ENCODE results near the gene PLA2G4F.

PLA2G4F gene

DNA sequence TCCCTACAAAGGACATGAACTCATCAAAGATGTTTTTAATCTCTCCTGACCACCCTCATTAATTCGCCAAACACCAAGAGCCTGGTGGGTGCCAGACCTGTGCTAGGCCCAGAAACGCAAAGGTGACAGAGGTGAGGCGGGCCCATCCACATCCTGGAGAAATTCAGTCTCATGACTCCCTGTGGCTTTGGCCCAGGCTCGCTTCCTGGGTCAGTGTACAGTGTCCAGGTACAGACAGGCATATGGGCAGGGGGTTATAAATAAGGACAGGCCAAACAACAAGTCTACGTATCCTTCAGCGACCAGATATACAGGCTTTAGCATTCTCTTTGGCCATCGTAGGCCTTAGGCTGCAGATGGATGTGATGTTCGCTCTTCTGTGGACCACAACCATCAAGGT, 945 bp upstream of the PLA2G4F start:
- H3K9me3 ChIP-seq (ENCODE audit: control insufficient read depth, insufficient read depth, low read depth, low read length): no peaks in the 10 kb centered on the region
- ChIA-PET CTCF (no interaction called here), POLR2A (no interaction called here)
- H3K36me3 ChIP-seq (ENCODE audit: control insufficient read depth in 2 of 2, insufficient read depth in 1 of 2, low read length in 2 of 2): peaks cover 0 to 38% of the 10 kb centered on the region in 2 experiments; a peak in 1 of 3 replicates
- H3K4me1 ChIP-seq (ENCODE audit: control insufficient read depth, insufficient read depth, low read length): no peaks in the 10 kb centered on the region; the same call in 1 of the 2 replicates
- H3K27ac ChIP-seq (ENCODE audit: extremely low read depth, low read depth, low read length): no peak overlapping the region
- H3K4me3 ChIP-seq (ENCODE audit: low read depth, low read length): no peak overlapping the region
- TF ChIP-seq ZNF174 (tag by site-specific recombination; IDR thresholded peaks at IDR 0.05) (no peak), ZNF184 (tag by site-specific recombination; IDR thresholded peaks at IDR 0.05) (no peak)
- TF ChIP-seq, protein P1, sequence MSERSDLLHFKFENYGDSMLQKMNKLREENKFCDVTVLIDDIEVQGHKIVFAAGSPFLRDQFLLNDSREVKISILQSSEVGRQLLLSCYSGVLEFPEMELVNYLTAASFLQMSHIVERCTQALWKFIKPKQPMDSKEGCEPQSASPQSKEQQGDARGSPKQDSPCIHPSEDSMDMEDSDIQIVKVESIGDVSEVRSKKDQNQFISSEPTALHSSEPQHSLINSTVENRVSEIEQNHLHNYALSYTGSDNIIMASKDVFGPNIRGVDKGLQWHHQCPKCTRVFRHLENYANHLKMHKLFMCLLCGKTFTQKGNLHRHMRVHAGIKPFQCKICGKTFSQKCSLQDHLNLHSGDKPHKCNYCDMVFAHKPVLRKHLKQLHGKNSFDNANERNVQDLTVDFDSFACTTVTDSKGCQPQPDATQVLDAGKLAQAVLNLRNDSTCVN (tag by site-specific recombination; optimal IDR thresholded peaks at IDR 0.05): no peak

DNA sequence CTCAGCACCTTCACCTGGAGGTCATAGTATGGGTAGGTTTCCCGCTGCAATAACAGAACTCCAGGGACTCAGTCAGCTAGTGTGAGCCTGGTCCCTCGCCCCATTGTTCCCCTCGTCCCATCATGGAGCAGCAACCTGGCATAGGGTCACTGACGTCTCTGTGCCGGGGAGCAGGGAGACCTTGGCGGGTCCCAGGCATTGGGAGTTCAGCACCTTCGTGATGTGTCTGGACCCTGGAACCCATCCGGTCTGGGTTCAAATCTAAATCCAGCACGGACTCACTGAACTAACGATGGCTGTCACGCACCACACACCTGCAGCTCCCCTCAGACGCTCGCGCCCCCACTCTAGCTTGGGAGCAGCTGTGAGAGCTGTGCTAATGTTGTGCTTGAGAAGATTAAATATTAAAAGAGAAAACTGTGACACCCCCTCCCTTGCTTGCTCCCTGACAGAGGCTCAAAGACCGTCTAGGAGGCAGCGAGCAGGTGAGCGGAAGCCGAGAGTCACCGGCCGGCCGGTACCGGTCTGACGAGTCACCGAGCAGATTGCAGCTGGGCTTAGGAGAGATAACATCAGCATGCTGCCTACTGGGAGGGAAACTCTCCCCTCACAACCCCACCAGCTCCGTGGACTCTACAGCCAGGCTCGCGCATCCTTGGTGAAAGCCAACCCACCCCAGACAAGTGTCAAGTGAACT, 742 bp downstream of the PLA2G4F start:
- POLR2A ChIA-PET: no interaction called here
- H3K36me3 ChIP-seq (ENCODE audit: control insufficient read depth in 2 of 2, insufficient read depth in 1 of 2, low read length in 2 of 2): peaks cover 0 to 21% of the 10 kb centered on the region in 2 experiments; a peak in 1 of 3 replicates
- no peaks in the 10 kb centered on the region; the same call in 1 of the 2 replicates for H3K4me1 ChIP-seq (ENCODE audit: control insufficient read depth, insufficient read depth, low read length)
- CTCF ChIA-PET: interaction anchor here (0.6 kb wide), 2 partner anchors 23 to 229 kb away, joined by 3 to 4 read pairs; no protein-coding TSS in a partner anchor
- TF ChIP-seq, protein P2, sequence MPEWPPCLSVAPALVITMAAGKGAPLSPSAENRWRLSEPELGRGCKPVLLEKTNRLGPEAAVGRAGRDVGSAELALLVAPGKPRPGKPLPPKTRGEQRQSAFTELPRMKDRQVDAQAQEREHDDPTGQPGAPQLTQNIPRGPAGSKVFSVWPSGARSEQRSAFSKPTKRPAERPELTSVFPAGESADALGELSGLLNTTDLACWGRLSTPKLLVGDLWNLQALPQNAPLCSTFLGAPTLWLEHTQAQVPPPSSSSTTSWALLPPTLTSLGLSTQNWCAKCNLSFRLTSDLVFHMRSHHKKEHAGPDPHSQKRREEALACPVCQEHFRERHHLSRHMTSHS (tag by site-specific recombination; IDR thresholded peaks at IDR 0.05): no peak
- no peak overlapping the region for H3K27ac ChIP-seq (ENCODE audit: extremely low read depth, low read depth, low read length)
- no peak overlapping the region for H3K4me3 ChIP-seq (ENCODE audit: low read depth, low read length)
- no peaks in the 10 kb centered on the region for H3K9me3 ChIP-seq (ENCODE audit: control insufficient read depth, insufficient read depth, low read depth, low read length)

DNA sequence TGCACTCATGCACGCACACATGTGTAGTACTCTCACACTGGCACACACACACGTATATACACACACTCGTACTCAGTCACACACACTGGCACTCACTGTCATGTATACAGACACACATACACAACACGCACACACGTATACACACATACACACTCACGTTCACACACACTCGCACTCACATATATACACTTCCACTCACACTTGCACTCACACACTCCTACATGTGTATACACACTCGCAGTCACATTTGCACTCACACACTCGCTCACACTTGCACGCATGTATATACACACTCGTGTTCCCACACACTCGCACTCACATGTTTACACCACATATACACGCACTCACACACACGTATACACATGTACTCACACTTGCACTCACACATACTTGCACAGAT, 1.5 kb downstream of the PLA2G4F start:
- TF ChIP-seq KLF1 (tag by site-specific recombination; IDR thresholded peaks at IDR 0.05): no peak
- no peak for TF ChIP-seq ZNF223 (tag by site-specific recombination; IDR thresholded peaks at IDR 0.05)
- no peak for TF ChIP-seq ZNF266 (tag by site-specific recombination; IDR thresholded peaks at IDR 0.05; ENCODE audit: low read depth)
- TF ChIP-seq KLF9 (tag by site-specific recombination; IDR thresholded peaks at IDR 0.05; ENCODE audit: low read depth): no peak
- TF ChIP-seq, protein P3, sequence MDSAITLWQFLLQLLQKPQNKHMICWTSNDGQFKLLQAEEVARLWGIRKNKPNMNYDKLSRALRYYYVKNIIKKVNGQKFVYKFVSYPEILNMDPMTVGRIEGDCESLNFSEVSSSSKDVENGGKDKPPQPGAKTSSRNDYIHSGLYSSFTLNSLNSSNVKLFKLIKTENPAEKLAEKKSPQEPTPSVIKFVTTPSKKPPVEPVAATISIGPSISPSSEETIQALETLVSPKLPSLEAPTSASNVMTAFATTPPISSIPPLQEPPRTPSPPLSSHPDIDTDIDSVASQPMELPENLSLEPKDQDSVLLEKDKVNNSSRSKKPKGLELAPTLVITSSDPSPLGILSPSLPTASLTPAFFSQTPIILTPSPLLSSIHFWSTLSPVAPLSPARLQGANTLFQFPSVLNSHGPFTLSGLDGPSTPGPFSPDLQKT (IDR thresholded peaks at IDR 0.05; ENCODE audit: borderline replicate concordance, low read depth, low read length): no peak
- no peak for TF ChIP-seq ZNF112 (tag by site-specific recombination; IDR thresholded peaks at IDR 0.05)
- TF ChIP-seq, protein P4, sequence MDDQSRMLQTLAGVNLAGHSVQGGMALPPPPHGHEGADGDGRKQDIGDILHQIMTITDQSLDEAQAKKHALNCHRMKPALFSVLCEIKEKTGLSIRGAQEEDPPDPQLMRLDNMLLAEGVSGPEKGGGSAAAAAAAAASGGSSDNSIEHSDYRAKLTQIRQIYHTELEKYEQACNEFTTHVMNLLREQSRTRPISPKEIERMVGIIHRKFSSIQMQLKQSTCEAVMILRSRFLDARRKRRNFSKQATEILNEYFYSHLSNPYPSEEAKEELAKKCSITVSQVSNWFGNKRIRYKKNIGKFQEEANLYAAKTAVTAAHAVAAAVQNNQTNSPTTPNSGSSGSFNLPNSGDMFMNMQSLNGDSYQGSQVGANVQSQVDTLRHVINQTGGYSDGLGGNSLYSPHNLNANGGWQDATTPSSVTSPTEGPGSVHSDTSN (CRISPR knock-in tag; IDR thresholded peaks at IDR 0.05): no peak
- TF ChIP-seq WT1 (tag by site-specific recombination; IDR thresholded peaks at IDR 0.05): no peak
- TF ChIP-seq ZNF677 (tag by site-specific recombination; IDR thresholded peaks at IDR 0.05): no peak
- TF ChIP-seq REPIN1 (tag by site-specific recombination; IDR thresholded peaks at IDR 0.05; ENCODE audit: low read depth): no peak
- TF ChIP-seq, protein P5, sequence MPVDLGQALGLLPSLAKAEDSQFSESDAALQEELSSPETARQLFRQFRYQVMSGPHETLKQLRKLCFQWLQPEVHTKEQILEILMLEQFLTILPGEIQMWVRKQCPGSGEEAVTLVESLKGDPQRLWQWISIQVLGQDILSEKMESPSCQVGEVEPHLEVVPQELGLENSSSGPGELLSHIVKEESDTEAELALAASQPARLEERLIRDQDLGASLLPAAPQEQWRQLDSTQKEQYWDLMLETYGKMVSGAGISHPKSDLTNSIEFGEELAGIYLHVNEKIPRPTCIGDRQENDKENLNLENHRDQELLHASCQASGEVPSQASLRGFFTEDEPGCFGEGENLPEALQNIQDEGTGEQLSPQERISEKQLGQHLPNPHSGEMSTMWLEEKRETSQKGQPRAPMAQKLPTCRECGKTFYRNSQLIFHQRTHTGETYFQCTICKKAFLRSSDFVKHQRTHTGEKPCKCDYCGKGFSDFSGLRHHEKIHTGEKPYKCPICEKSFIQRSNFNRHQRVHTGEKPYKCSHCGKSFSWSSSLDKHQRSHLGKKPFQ (tag by site-specific recombination; IDR thresholded peaks at IDR 0.05): peak; percentile 73
- TF ChIP-seq ZNF24 (tag by site-specific recombination; IDR thresholded peaks at IDR 0.05): no peak
- no peak for TF ChIP-seq ZNF350 (tag by site-specific recombination; IDR thresholded peaks at IDR 0.05)
- no peak for TF ChIP-seq YY2 (tag by site-specific recombination; IDR thresholded peaks at IDR 0.05)
- TF ChIP-seq, protein P6, sequence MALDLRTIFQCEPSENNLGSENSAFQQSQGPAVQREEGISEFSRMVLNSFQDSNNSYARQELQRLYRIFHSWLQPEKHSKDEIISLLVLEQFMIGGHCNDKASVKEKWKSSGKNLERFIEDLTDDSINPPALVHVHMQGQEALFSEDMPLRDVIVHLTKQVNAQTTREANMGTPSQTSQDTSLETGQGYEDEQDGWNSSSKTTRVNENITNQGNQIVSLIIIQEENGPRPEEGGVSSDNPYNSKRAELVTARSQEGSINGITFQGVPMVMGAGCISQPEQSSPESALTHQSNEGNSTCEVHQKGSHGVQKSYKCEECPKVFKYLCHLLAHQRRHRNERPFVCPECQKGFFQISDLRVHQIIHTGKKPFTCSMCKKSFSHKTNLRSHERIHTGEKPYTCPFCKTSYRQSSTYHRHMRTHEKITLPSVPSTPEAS (tag by site-specific recombination; IDR thresholded peaks at IDR 0.05): peak; percentile 47; the same call in 1 of the 2 replicates
- TF ChIP-seq, protein P1 (tag by site-specific recombination; optimal IDR thresholded peaks at IDR 0.05): no peak
- TF ChIP-seq SETDB1 (IDR thresholded peaks at IDR 0.05; ENCODE audit: insufficient read length, low read length): no peak
- Histone ChIP-seq H3K36me3 (ENCODE audit: control insufficient read depth in 2 of 2, insufficient read depth in 1 of 2, low read length in 2 of 2) (peaks cover 0 to 14% of the 10 kb centered on the region in 2 experiments; a peak in 1 of 3 replicates), H3K4me3 (ENCODE audit: low read depth, low read length) (no peak overlapping the region), H3K9me3 (ENCODE audit: control insufficient read depth, insufficient read depth, low read depth, low read length) (no peaks in the 10 kb centered on the region), H3K4me1 (ENCODE audit: control insufficient read depth, insufficient read depth, low read length) (no peaks in the 10 kb centered on the region; the same call in 1 of the 2 replicates), H3K27ac (ENCODE audit: extremely low read depth, low read depth, low read length) (no peak overlapping the region)
- CTCF ChIA-PET: interaction anchor here (0.6 kb wide), 1 partner anchor 22 kb away, joined by 3 read pairs; no protein-coding TSS in a partner anchor
- POLR2A ChIA-PET: no interaction called here

Data from HEK293 (cell line).